Measurements from ENCODE around the gene RNASET2. TPM values are rescaled to one million over a fixed set of nuclear protein-coding genes. Genes with fewer than 3 reads are reported as not detected.
"Not testable (repeated sequence)": the region's sequence is repeated elsewhere in the genome, so short reads cannot be mapped to it uniquely, and the experiment has no call there.

RNASET2 gene
- total RNA-seq, 1 donor from 2014 or later, result 15.3 TPM

DNA sequence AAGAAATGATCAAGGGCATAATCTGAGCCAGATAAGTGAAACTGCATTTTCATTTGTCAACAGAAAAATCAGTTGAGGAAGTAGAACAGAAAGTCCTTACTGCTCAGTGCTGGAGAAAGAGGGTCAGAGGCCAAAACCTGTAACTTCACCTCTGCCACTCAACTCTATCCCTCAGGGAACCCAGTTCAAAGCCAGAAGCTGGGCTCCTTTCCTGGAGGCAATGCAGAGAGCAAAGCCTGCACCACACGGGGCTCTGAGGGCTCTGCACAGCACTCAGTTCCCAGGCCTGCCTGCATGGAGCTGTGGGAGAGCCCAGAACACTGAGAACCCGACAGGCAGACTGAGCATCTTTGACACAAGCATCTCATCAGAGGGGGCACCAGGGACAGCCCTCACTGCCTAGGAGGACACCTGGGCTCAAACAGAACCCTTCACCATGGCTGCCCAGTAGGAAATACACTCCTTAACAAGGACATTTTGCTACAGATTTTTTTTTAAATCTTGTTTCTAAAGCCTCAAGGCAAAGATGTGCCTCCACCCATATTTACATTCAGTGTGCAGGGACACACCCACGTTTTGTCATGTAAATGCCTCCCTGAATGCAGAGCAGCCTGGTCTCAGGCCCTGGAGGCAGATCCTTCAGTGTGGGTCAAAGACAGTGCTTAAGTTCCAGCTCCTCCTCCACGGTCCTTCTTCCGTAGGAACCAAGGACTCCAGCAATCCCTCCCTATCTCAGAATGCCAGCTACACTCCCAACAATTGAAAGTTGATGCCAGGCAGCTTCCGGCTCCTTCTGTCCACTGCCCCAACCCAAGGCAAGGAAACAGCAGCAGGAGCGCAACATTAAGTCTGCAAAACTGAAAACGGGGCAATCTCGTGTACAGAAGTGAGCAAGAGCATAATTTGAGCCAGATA is 6.6 kb downstream of the RNASET2 start:
- H3K4me3 Mint-ChIP-seq, result no peak overlapping the region
- H3K4me1 Mint-ChIP-seq, result peaks cover 22% of the 10 kb centered on the region
- H3K36me3 Mint-ChIP-seq (ENCODE audit: low read depth), result peaks cover 11% of the 10 kb centered on the region
- peaks cover 8% of the 10 kb centered on the region for H3K9me3 Mint-ChIP-seq
- H3K27me3 Mint-ChIP-seq (ENCODE audit: low read depth), result no peaks in the 10 kb centered on the region
- H3K27ac Mint-ChIP-seq (ENCODE audit: unreplicated experiment), result peak overlapping the region; percentile 60
- no peak for DNase-seq (ENCODE audit: low read depth, low spot score)
- TF ChIP-seq, protein P1, sequence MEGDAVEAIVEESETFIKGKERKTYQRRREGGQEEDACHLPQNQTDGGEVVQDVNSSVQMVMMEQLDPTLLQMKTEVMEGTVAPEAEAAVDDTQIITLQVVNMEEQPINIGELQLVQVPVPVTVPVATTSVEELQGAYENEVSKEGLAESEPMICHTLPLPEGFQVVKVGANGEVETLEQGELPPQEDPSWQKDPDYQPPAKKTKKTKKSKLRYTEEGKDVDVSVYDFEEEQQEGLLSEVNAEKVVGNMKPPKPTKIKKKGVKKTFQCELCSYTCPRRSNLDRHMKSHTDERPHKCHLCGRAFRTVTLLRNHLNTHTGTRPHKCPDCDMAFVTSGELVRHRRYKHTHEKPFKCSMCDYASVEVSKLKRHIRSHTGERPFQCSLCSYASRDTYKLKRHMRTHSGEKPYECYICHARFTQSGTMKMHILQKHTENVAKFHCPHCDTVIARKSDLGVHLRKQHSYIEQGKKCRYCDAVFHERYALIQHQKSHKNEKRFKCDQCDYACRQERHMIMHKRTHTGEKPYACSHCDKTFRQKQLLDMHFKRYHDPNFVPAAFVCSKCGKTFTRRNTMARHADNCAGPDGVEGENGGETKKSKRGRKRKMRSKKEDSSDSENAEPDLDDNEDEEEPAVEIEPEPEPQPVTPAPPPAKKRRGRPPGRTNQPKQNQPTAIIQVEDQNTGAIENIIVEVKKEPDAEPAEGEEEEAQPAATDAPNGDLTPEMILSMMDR (conservative IDR thresholded peaks at IDR 0.05), result no peak

DNA sequence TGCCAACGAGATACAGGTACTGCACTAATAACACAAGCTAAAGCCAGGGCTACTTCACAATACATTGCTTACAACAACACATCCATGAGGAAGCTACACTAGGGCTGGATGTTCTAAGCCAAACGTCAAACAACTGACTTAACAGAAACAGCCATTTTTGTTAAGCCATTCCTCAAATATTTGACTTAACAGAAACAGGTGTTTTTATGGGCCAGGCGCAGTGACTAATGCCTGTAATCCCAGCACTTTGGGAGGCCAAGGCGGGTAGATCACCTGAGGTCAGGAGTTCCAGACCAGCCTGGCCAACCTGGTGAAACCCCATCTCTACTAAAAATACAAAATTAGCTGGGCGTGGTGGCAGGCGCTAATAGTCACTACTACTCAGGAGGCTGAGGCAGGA is 7.6 kb downstream of the RNASET2 start:
- peaks cover 17% of the 10 kb centered on the region for H3K4me1 Mint-ChIP-seq
- not testable (repeated sequence) for H3K9me3 Mint-ChIP-seq; H3K27ac Mint-ChIP-seq (ENCODE audit: unreplicated experiment); DNase-seq (ENCODE audit: low read depth, low spot score); H3K4me3 Mint-ChIP-seq; H3K27me3 Mint-ChIP-seq (ENCODE audit: low read depth)
- H3K36me3 Mint-ChIP-seq (ENCODE audit: low read depth), result peaks cover 11% of the 10 kb centered on the region

GRCh38 chr6:166947251-166947650 is 9.1 kb downstream of the RNASET2 start:
- peaks cover 8% of the 10 kb centered on the region for H3K9me3 Mint-ChIP-seq
- DNase-seq (ENCODE audit: low read depth, low spot score), result no peak
- TF ChIP-seq, protein P1 (conservative IDR thresholded peaks at IDR 0.05), result no peak
- no peak overlapping the region for H3K4me3 Mint-ChIP-seq
- H3K27me3 Mint-ChIP-seq (ENCODE audit: low read depth), result no peaks in the 10 kb centered on the region
- H3K36me3 Mint-ChIP-seq (ENCODE audit: low read depth), result peaks cover 11% of the 10 kb centered on the region
- H3K4me1 Mint-ChIP-seq, result peaks cover 17% of the 10 kb centered on the region
- no peak overlapping the region for H3K27ac Mint-ChIP-seq (ENCODE audit: unreplicated experiment)

- peaks cover 8% of the 10 kb centered on the region for H3K36me3 Mint-ChIP-seq (ENCODE audit: low read depth)
- TF ChIP-seq, protein P1 (conservative IDR thresholded peaks at IDR 0.05), result no peak
- peaks cover 7% of the 10 kb centered on the region for H3K9me3 Mint-ChIP-seq
- H3K27me3 Mint-ChIP-seq (ENCODE audit: low read depth), result no peaks in the 10 kb centered on the region
- H3K4me1 Mint-ChIP-seq, result peaks cover 14% of the 10 kb centered on the region
- H3K4me3 Mint-ChIP-seq, result no peak overlapping the region
- DNase-seq (ENCODE audit: low read depth, low spot score), result no peak
- H3K27ac Mint-ChIP-seq (ENCODE audit: unreplicated experiment), result no peak overlapping the region
These were observed 10.2 kb downstream of the RNASET2 start for GRCh38 chr6:166946125-166946524.

GRCh38 chr6:166944666-166945256 is 11.6 kb downstream of the RNASET2 start:
- H3K4me1 Mint-ChIP-seq, result peaks cover 3% of the 10 kb centered on the region
- no peak for DNase-seq (ENCODE audit: low read depth, low spot score)
- no peak overlapping the region for H3K4me3 Mint-ChIP-seq
- H3K9me3 Mint-ChIP-seq, result no peaks in the 10 kb centered on the region
- H3K27ac Mint-ChIP-seq (ENCODE audit: unreplicated experiment), result no peak overlapping the region
- H3K36me3 Mint-ChIP-seq (ENCODE audit: low read depth), result no peaks in the 10 kb centered on the region
- no peaks in the 10 kb centered on the region for H3K27me3 Mint-ChIP-seq (ENCODE audit: low read depth)
- TF ChIP-seq, protein P1 (conservative IDR thresholded peaks at IDR 0.05), result no peak
